H1 (cell line): Measurements from ENCODE around the gene HORMAD2. TPM values are rescaled to one million over a fixed set of nuclear protein-coding genes. Genes with fewer than 3 reads are reported as not detected.

Experiments used
- CTCF ChIA-PET: fragments of 300-600 bp; sonication (Branson Sonifier 250); formaldehyde crosslinking; loops from one replicate; lab custom pipeline; 2021; ENCODE audit not compliant: partially characterized antibody; lab: Charles Lee
- POLR2A ChIA-PET: fragments of 300-600 bp; sonication (Branson Sonifier 250); formaldehyde crosslinking; loops from one replicate; lab custom pipeline; 2021; ENCODE audit warnings: inconsistent platforms; ENCODE audit not compliant: partially characterized antibody; lab: Charles Lee
- DNase-seq, 2 experiments: peaks; one replicate each; pipeline versions ENCODE4 v3.0.0 to v3.0.0-alpha.2; 2010 to 2022; ENCODE audit warnings: low spot score in 2 of 2, low read depth in 1 of 2, mixed read lengths in 1 of 2
- FAIRE-seq: peaks from 2 replicates; lab custom pipeline; 2011; peaks lifted over from hg19 to GRCh38; lab: Jason Lieb, UNC
- H2AFZ ChIP-seq: 2 replicates; pipeline ENCODE4 v1.8.1; 2012; ENCODE audit warnings: low read length, inconsistent platforms
- H2AK5ac ChIP-seq: 2 replicates; pipeline ENCODE4 v1.6.1; 2013; ENCODE audit warnings: low read depth, low read length
- H2BK120ac ChIP-seq: replicated peaks from 2 replicates; pipeline ENCODE3; 2013; ENCODE audit warnings: low read depth, low read length, inconsistent platforms
- H2BK12ac ChIP-seq: 2 replicates; pipeline ENCODE4 v1.6.1; 2013; ENCODE audit warnings: low read depth, low read length
- H2BK15ac ChIP-seq: 2 replicates; pipeline ENCODE4 v1.6.1; 2013; ENCODE audit warnings: low read length
- H2BK20ac ChIP-seq: 2 replicates; pipeline ENCODE4 v1.6.1; 2013; ENCODE audit warnings: low read length
- H2BK5ac ChIP-seq: 2 replicates; pipeline ENCODE4 v1.6.1; 2013; ENCODE audit warnings: low read depth, low read length
- H3K14ac ChIP-seq: 2 replicates; pipeline ENCODE4 v1.6.1; 2013; ENCODE audit warnings: inconsistent platforms; ENCODE audit not compliant: insufficient read length
- H3K18ac ChIP-seq: 2 replicates; pipeline ENCODE4 v1.6.1; 2013; ENCODE audit warnings: low read length; ENCODE audit errors: extremely low read depth
- H3K23ac ChIP-seq: 2 replicates; pipeline ENCODE4 v1.6.1; 2013; ENCODE audit warnings: inconsistent platforms; ENCODE audit not compliant: insufficient read length
- H3K23me2 ChIP-seq: 2 replicates; pipeline ENCODE4 v1.6.1; 2013; ENCODE audit warnings: low read depth, low read length
- H3K27ac ChIP-seq: 2 replicates; pipeline ENCODE4 v1.6.1; 2011; ENCODE audit warnings: low read depth, low read length, inconsistent platforms
- H3K27me3 ChIP-seq, 4 experiments: replicated peaks in 1 of 4; 1 replicate in 1 of 4; 2 replicates in 3 of 4; pipeline versions ENCODE4 v1.6.1 to v1.8.1; 2011 to 2013; ENCODE audit warnings: low read length in 3 of 4, mild to moderate bottlenecking in 3 of 4, inconsistent platforms in 2 of 4, mixed read lengths in 2 of 4, moderate library complexity in 1 of 4; ENCODE audit not compliant: control insufficient read depth in 3 of 4, insufficient read depth in 3 of 4; ENCODE audit errors: extremely low read depth in 1 of 4
- H3K36me3 ChIP-seq, 4 experiments: 2 replicates each; pipeline versions ENCODE4 v1.6.1 to v1.8.1; 2011 to 2013; ENCODE audit warnings: mild to moderate bottlenecking in 4 of 4, low read length in 3 of 4, moderate library complexity in 2 of 4, control low read depth in 1 of 4, inconsistent platforms in 1 of 4; ENCODE audit not compliant: insufficient read depth in 4 of 4, control insufficient read depth in 2 of 4
- H3K4ac ChIP-seq: replicated peaks from 2 replicates; pipeline ENCODE3; 2013; ENCODE audit warnings: low read length, low read depth, mixed read lengths, inconsistent platforms; ENCODE audit not compliant: insufficient read length
- H3K4me1 ChIP-seq, 4 experiments: replicated peaks in 1 of 4; 1 replicate in 1 of 4; 2 replicates in 3 of 4; pipeline versions ENCODE4 v1.6.1 to v1.8.1; 2011 to 2013; ENCODE audit warnings: low read length in 3 of 4, inconsistent platforms in 2 of 4, mixed read lengths in 1 of 4; ENCODE audit not compliant: insufficient read depth in 4 of 4, control insufficient read depth in 3 of 4
- H3K4me2 ChIP-seq, 2 experiments: 2 replicates each; pipeline versions ENCODE4 v1.6.1 to v1.8.1; 2011 to 2013; ENCODE audit warnings: low read depth in 2 of 2, low read length in 2 of 2, control low read depth in 1 of 2, inconsistent platforms in 1 of 2, mild to moderate bottlenecking in 1 of 2; ENCODE audit not compliant: insufficient read depth in 1 of 2
- H3K4me3 ChIP-seq, 4 experiments: fragments of 200-600, 300-600 bp in 1 of 4; sonication (generic), shearing (Covaris generic), sonication (Bioruptor Twin) in 1 of 4; 2 replicates each; pipeline versions ENCODE4 v1.5.1 to v1.8.1; 2011 to 2016; ENCODE audit warnings: low read length in 4 of 4, low read depth in 3 of 4, control low read depth in 2 of 4, inconsistent platforms in 2 of 4, mild to moderate bottlenecking in 2 of 4, mixed read lengths in 1 of 4, moderate library complexity in 1 of 4; ENCODE audit not compliant: insufficient read depth in 2 of 4; ENCODE audit errors: extremely low read depth in 1 of 4
- H3K56ac ChIP-seq: replicated peaks from 2 replicates; pipeline ENCODE3; 2013; ENCODE audit warnings: low read depth, mild to moderate bottlenecking, mixed read lengths, low read length, inconsistent platforms; ENCODE audit not compliant: insufficient read length
- H3K79me1 ChIP-seq: 2 replicates; pipeline ENCODE4 v1.6.1; 2013; ENCODE audit warnings: low read depth, low read length, control low read depth
- H3K79me2 ChIP-seq, 2 experiments: 2 replicates each; pipeline versions ENCODE4 v1.6.1 to v1.8.1; 2012 to 2013; ENCODE audit warnings: low read length in 2 of 2, mild to moderate bottlenecking in 2 of 2, inconsistent platforms in 1 of 2; ENCODE audit not compliant: insufficient read depth in 2 of 2, control insufficient read depth in 1 of 2
- H3K9ac ChIP-seq, 4 experiments: replicated peaks in 1 of 4; 1 replicate in 1 of 4; 2 replicates in 3 of 4; pipeline versions ENCODE4 v1.6.1 to v1.8.1; 2011 to 2013; ENCODE audit warnings: low read depth in 3 of 4, low read length in 3 of 4, control low read depth in 2 of 4, mild to moderate bottlenecking in 2 of 4, moderate library complexity in 2 of 4, inconsistent platforms in 1 of 4; ENCODE audit errors: extremely low read depth in 1 of 4
- H3K9me3 ChIP-seq, 2 experiments: 2 replicates each; pipeline versions ENCODE4 v1.6.1 to v1.8.1; 2012 to 2013; ENCODE audit warnings: mild to moderate bottlenecking in 2 of 2, moderate library complexity in 2 of 2, control low read depth in 1 of 2, inconsistent platforms in 1 of 2, low read depth in 1 of 2, low read length in 1 of 2, mixed read lengths in 1 of 2; ENCODE audit not compliant: insufficient read depth in 2 of 2
- H4K20me1 ChIP-seq, 2 experiments: replicated peaks in 1 of 2; 2 replicates each; pipeline versions ENCODE3 to v1.8.1; 2011 to 2013; ENCODE audit warnings: inconsistent platforms in 2 of 2, low read length in 2 of 2, mild to moderate bottlenecking in 1 of 2; ENCODE audit not compliant: insufficient read depth in 2 of 2, control insufficient read depth in 1 of 2
- H4K5ac ChIP-seq: 2 replicates; pipeline ENCODE4 v1.6.1; 2013; ENCODE audit warnings: low read length, low read depth, mixed read lengths, inconsistent platforms; ENCODE audit not compliant: insufficient read length
- H4K8ac ChIP-seq: 2 replicates; pipeline ENCODE4 v1.8.0; 2013; ENCODE audit warnings: mild to moderate bottlenecking, moderate library complexity, low read length, inconsistent platforms; ENCODE audit not compliant: insufficient read depth; ENCODE audit errors: extremely low read depth
- H4K91ac ChIP-seq: replicated peaks from 2 replicates; pipeline ENCODE3; 2013; ENCODE audit warnings: low read length, mixed read lengths, inconsistent platforms; ENCODE audit not compliant: insufficient read length
- ASH2L ChIP-seq: fragments of 200-600, 300-600 bp; sonication (generic); IDR thresholded peaks from one replicate; pipeline ENCODE4 v1.7.1; 2017; ENCODE audit warnings: low read length
- CHD2 ChIP-seq: IDR thresholded peaks from 2 replicates; pipeline ENCODE4 v1.6.1; 2012; ENCODE audit warnings: low read length, improper control_type of control experiment
- EP300 ChIP-seq, 2 experiments: IDR thresholded peaks; 1 replicate in 1 of 2; 2 replicates in 1 of 2; pipeline ENCODE4 v1.6.1; 2011 to 2012; ENCODE audit warnings: low read depth in 2 of 2, low read length in 2 of 2, mild to moderate bottlenecking in 2 of 2, borderline replicate concordance in 1 of 2, inconsistent platforms in 1 of 2, moderate library complexity in 1 of 2
- EZH2 ChIP-seq: fragments of 200-600 bp; sonication (generic); IDR thresholded peaks from 2 replicates; pipeline ENCODE4 v1.7.1; 2012; ENCODE audit warnings: low read depth, mild to moderate bottlenecking, moderate library complexity, low read length, inconsistent platforms; ENCODE audit not compliant: severe bottlenecking
- FOSL1 ChIP-seq: IDR thresholded peaks from 2 replicates; pipeline ENCODE4 v1.6.1; 2011; ENCODE audit warnings: mild to moderate bottlenecking, low read depth, low read length, moderate library complexity; ENCODE audit not compliant: insufficient read depth
- GABPA ChIP-seq: IDR thresholded peaks from 2 replicates; pipeline ENCODE4 v1.6.1; 2011; ENCODE audit warnings: mild to moderate bottlenecking, low read length, moderate library complexity, borderline replicate concordance; ENCODE audit not compliant: insufficient read depth
- HDAC2 ChIP-seq, 2 experiments: fragments of 300-600 bp in 1 of 2; sonication (generic) in 1 of 2; IDR thresholded peaks; 2 replicates each; pipeline ENCODE4 v1.6.1; 2011 to 2012; ENCODE audit warnings: low read depth in 2 of 2, low read length in 2 of 2, mild to moderate bottlenecking in 2 of 2, moderate library complexity in 2 of 2, borderline replicate concordance in 1 of 2, inconsistent platforms in 1 of 2
- HDAC6 ChIP-seq: IDR thresholded peaks from one replicate; pipeline ENCODE4 v1.7.1; 2012; ENCODE audit warnings: low read depth, mild to moderate bottlenecking, inconsistent platforms, low read length, moderate library complexity
- KDM4A ChIP-seq: IDR thresholded peaks from one replicate; pipeline ENCODE4 v1.7.1; 2012; ENCODE audit warnings: low read depth, mild to moderate bottlenecking, moderate library complexity, low read length, inconsistent platforms; ENCODE audit not compliant: severe bottlenecking
- MAFK ChIP-seq: IDR thresholded peaks from 2 replicates; pipeline ENCODE4 v1.6.1; 2012; ENCODE audit warnings: low read depth, mild to moderate bottlenecking, improper control_type of control experiment, low read length
- POLR2AphosphoS5 ChIP-seq: IDR thresholded peaks from 2 replicates; pipeline ENCODE4 v1.6.1; 2011; ENCODE audit warnings: low read depth, low read length
- SIRT6 ChIP-seq: IDR thresholded peaks from one replicate; pipeline ENCODE4 v1.7.1; 2012; ENCODE audit warnings: low read length, inconsistent platforms
- SP4 ChIP-seq: IDR thresholded peaks from 2 replicates; pipeline ENCODE4 v1.6.1; 2012; ENCODE audit warnings: low read length, inconsistent platforms
- SUZ12 ChIP-seq: fragments of 200-600 bp; sonication (generic); IDR thresholded peaks from 2 replicates; pipeline ENCODE4 v1.6.1; 2012; ENCODE audit warnings: mild to moderate bottlenecking, inconsistent platforms, low read length, moderate library complexity, mixed read lengths
- TAF7 ChIP-seq: optimal IDR thresholded peaks from 2 replicates; pipeline ENCODE3; 2011; ENCODE audit warnings: low read depth, mild to moderate bottlenecking, inconsistent platforms, low read length, moderate library complexity, borderline replicate concordance
- TBP ChIP-seq: IDR thresholded peaks from 2 replicates; pipeline ENCODE4 v1.6.1; 2011; ENCODE audit warnings: low read depth, low read length, improper control_type of control experiment
- polyA plus RNA-seq, 7 experiments: library from polyadenylated mRNA; depleted of rRNA in 3 of 7; stranded (reverse) in 5 of 7; unstranded in 2 of 7; fragments of >200 nt in 5 of 7; fragments of 200-250 nt in 2 of 7; gene quantifications; 1 replicate in 5 of 7; 2 replicates in 1 of 7; 4 replicates in 1 of 7; pipeline versions ENCODE4 v1.2.1 to v1.2.3, GENCODE V29; 2011 to 2013; ENCODE audit warnings: missing spikeins in 2 of 7, mixed read lengths in 2 of 7
- total RNA-seq: library from RNA; stranded (reverse); fragmentation: NEBNext Ultra II Directional; extraction: Animal tissue kit (Norgen Biotek cat#: 25700); gene quantifications from 2 replicates; pipeline ENCODE4 v1.2.1, GENCODE V29; 2021

HORMAD2 gene
- total and polyA plus RNA-seq, 2 of the 8 experiments (the other 6 are each of a cell fraction or from before 2014, with no cell fraction given): 0.03 TPM; not detected in 1

DNA sequence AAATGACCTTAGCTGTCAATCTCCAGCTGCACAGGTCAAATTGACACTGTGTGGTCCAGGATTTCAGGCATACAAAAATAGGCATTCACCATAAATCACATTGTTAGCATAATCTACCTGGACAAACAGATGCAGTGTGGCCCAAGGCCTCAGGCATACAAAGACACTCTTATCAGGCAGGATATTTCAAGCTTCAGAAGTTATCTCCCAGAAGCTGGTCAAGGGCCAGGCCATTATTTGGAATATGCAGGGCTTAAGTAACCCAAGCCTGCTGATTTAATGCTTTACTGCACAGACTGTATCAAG, 25.5 kb upstream of the HORMAD2 start:
- Histone ChIP-seq H3K27ac (no peak overlapping the region), H2BK120ac (no peak overlapping the region), H3K23me2 (no peaks in the 10 kb centered on the region), H3K79me2 (no peaks in the 10 kb centered on the region), H4K8ac (no peak overlapping the region), H3K36me3 (no peaks in the 10 kb centered on the region), H3K27me3 (no peaks in the 10 kb centered on the region), H2BK12ac (no peak overlapping the region), H3K4me2 (no peak overlapping the region), H2BK20ac (no peak overlapping the region), H3K18ac (no peak overlapping the region), H3K56ac (no peak overlapping the region), H3K4me1 (no peaks in the 10 kb centered on the region), H2BK5ac (no peak overlapping the region), H2BK15ac (no peak overlapping the region), H2AK5ac (no peak overlapping the region), H3K4ac (no peak overlapping the region), H3K4me3 (no peak overlapping the region), H3K14ac (no peak overlapping the region), H4K20me1 (no peaks in the 10 kb centered on the region), H4K91ac (no peak overlapping the region), H2AFZ (no peak overlapping the region), H3K9ac (no peak overlapping the region), H3K9me3 (no peaks in the 10 kb centered on the region), H3K79me1 (no peaks in the 10 kb centered on the region), H3K23ac (no peak overlapping the region), H4K5ac (no peak overlapping the region)
- CTCF ChIA-PET: interaction anchor here (0.7 to 1.3 kb wide), 4 partner anchors 8 to 361 kb away, joined by 3 read pairs; no protein-coding TSS in a partner anchor
- POLR2A ChIA-PET: interaction anchor here (1.0 kb wide), 1 partner anchor 13 kb away, joined by 3 read pairs; no protein-coding TSS in a partner anchor
- DNase-seq (no peak), FAIRE-seq (no peak)
- TF ChIP-seq CHD2: no peak
- no peak for TF ChIP-seq HDAC6
- TF ChIP-seq GABPA: no peak
- TF ChIP-seq TBP: no peak
- no peak for TF ChIP-seq EZH2
- no peak for TF ChIP-seq SUZ12
- no peak for TF ChIP-seq ASH2L
- TF ChIP-seq TAF7: no peak
- no peak for TF ChIP-seq POLR2AphosphoS5
- no peak for TF ChIP-seq KDM4A
- no peak for TF ChIP-seq SIRT6
- no peak for TF ChIP-seq MAFK
- no peak for TF ChIP-seq EP300 (IDR thresholded peaks at IDR 0.05; ENCODE audit: borderline replicate concordance in 1 of 2, low read depth in 2 of 2, low read length in 2 of 2)
- TF ChIP-seq SP4: no peak
- TF ChIP-seq HDAC2 (IDR thresholded peaks at IDR 0.05; ENCODE audit: borderline replicate concordance in 1 of 2, low read depth in 2 of 2, low read length in 2 of 2): no peak
- TF ChIP-seq FOSL1: no peak
